K562 (cell line): ENCODE measurements around the gene GCC1. TPM values are rescaled to one million over a fixed set of nuclear protein-coding genes. Genes with fewer than 3 reads are reported as not detected.

Experiments used
- BRCA1 ChIP-seq, 2 experiments: fragments of 450-650 bp in 1 of 2; sonication (generic) in 1 of 2; formaldehyde crosslinking in 1 of 2; IDR thresholded peaks; 2 replicates each; pipeline versions ENCODE4 v1.5.0 to v1.6.1; 2017 to 2020; ENCODE audit warnings: mild to moderate bottlenecking in 1 of 2, missing genetic modification reagents in 1 of 2
- EHMT2 ChIP-seq: fragments of 450-650 bp; IDR thresholded peaks from 2 replicates; pipeline ENCODE4 v1.6.1; 2018; ENCODE audit warnings: antibody characterized with exemption
- HDAC2 ChIP-seq: fragments of 450-650 bp; IDR thresholded peaks from 2 replicates; pipeline ENCODE4 v1.6.1; 2016; ENCODE audit warnings: mild to moderate bottlenecking
- KHSRP ChIP-seq: fragments of 450-650 bp; IDR thresholded peaks from 2 replicates; pipeline ENCODE4 v1.6.1; 2017
- ZFP30 ChIP-seq: fragments of 250-450 bp; sonication (Bioruptor Pico); IDR thresholded peaks from 2 replicates; pipeline ENCODE4 v1.8.0; 2022; ENCODE audit warnings: moderate library complexity, mild to moderate bottlenecking, inconsistent platforms, borderline replicate concordance
- polyA plus RNA-seq, 8 experiments: library from polyadenylated mRNA; depleted of rRNA in 4 of 8; stranded (reverse) in 5 of 8; unstranded in 3 of 8; fragments of >200 nt; fragmentation: Nextera tagmentation in 2 of 8; fragmentation: Illumina TruSeq in 1 of 8; extraction: Ambion mirVana in 2 of 8; extraction: Trizol in 1 of 8; gene quantifications; 2 replicates each; pipeline versions ENCODE4 v1.2.1 to v1.2.3, GENCODE V29; 2011 to 2014; ENCODE audit warnings: inconsistent platforms in 1 of 8, missing spikeins in 1 of 8
- total RNA-seq, 7 experiments: library from RNA; depleted of rRNA in 6 of 7; stranded (reverse); fragments of >200 nt in 6 of 7; fragmentation: Illumina TruSeq in 2 of 7; extraction: Trizol in 2 of 7; gene quantifications; 2 replicates each; pipeline versions ENCODE4 v1.2.1 to v1.2.3, GENCODE V29; 2011 to 2021; ENCODE audit warnings: low replicate concordance in 1 of 7
- TF ChIP-seq, protein P1 (sequence below), 2 experiments: fragments of 450-650 bp; IDR thresholded peaks; 2 replicates each; pipeline ENCODE4 v1.6.1; 2016; ENCODE audit warnings: mild to moderate bottlenecking in 2 of 2, borderline replicate concordance in 1 of 2, low read depth in 1 of 2, moderate library complexity in 1 of 2
- TF ChIP-seq, protein P2 (sequence below), 3 experiments: fragments of 200-800 bp in 1 of 3; fragments of 250-450 bp in 1 of 3; fragments of 450-650 bp in 1 of 3; sonication (Bioruptor Pico) in 1 of 3; sonication (Bioruptor generic) in 1 of 3; formaldehyde crosslinking in 1 of 3; IDR thresholded peaks; 2 replicates each; pipeline versions ENCODE4 v1.6.1 to v1.8.0; 2016 to 2022; ENCODE audit warnings: mild to moderate bottlenecking in 2 of 3, missing genetic modification characterization in 2 of 3, missing compliant biosample characterization in 1 of 3, moderate library complexity in 1 of 3
- TF ChIP-seq, protein P3 (sequence below), 3 experiments: IDR thresholded peaks in 2 of 3; conservative IDR thresholded peaks in 1 of 3; 2 replicates each; pipeline ENCODE4 v1.5.1; 2011 to 2012; ENCODE audit warnings: low read length in 3 of 3, mild to moderate bottlenecking in 3 of 3, control low read depth in 2 of 3, improper control_type of control experiment in 1 of 3, inconsistent platforms in 1 of 3, low read depth in 1 of 3, mixed read lengths in 1 of 3, moderate library complexity in 1 of 3; ENCODE audit not compliant: insufficient read depth in 2 of 3

GCC1 gene
- total and polyA plus RNA-seq, 9 of the 15 experiments (the other 6 are each of a cell fraction or from before 2014, with no cell fraction given), result 1.9 to 19.8 (median 10.9) TPM

DNA sequence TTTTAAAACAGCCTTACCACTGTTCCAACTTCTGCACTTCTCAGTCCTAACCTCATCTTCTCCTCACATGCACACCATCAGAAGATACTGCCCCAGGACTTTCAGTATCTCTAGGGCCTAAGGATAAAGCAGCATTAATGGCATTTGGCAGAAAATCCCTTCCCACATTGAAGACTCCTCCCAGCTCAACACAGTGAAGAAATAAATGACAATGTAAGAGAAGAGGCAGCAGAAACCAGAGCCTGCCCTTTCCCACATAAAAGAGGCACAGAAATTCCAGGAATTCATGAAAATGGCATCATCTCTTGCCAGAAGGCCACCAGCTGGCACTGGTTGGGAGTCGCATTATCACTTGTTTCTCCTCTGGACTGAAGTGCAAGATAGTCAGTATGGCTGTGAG is 3.7 kb downstream of the GCC1 start (continued):
- no peak for TF ChIP-seq ZFP30
- no peak for TF ChIP-seq HDAC2
- TF ChIP-seq BRCA1 (IDR thresholded peaks at IDR 0.05), result no peak
- no peak for TF ChIP-seq BRCA1 (CRISPR knock-in tag; IDR thresholded peaks at IDR 0.05)
- TF ChIP-seq, protein P1, sequence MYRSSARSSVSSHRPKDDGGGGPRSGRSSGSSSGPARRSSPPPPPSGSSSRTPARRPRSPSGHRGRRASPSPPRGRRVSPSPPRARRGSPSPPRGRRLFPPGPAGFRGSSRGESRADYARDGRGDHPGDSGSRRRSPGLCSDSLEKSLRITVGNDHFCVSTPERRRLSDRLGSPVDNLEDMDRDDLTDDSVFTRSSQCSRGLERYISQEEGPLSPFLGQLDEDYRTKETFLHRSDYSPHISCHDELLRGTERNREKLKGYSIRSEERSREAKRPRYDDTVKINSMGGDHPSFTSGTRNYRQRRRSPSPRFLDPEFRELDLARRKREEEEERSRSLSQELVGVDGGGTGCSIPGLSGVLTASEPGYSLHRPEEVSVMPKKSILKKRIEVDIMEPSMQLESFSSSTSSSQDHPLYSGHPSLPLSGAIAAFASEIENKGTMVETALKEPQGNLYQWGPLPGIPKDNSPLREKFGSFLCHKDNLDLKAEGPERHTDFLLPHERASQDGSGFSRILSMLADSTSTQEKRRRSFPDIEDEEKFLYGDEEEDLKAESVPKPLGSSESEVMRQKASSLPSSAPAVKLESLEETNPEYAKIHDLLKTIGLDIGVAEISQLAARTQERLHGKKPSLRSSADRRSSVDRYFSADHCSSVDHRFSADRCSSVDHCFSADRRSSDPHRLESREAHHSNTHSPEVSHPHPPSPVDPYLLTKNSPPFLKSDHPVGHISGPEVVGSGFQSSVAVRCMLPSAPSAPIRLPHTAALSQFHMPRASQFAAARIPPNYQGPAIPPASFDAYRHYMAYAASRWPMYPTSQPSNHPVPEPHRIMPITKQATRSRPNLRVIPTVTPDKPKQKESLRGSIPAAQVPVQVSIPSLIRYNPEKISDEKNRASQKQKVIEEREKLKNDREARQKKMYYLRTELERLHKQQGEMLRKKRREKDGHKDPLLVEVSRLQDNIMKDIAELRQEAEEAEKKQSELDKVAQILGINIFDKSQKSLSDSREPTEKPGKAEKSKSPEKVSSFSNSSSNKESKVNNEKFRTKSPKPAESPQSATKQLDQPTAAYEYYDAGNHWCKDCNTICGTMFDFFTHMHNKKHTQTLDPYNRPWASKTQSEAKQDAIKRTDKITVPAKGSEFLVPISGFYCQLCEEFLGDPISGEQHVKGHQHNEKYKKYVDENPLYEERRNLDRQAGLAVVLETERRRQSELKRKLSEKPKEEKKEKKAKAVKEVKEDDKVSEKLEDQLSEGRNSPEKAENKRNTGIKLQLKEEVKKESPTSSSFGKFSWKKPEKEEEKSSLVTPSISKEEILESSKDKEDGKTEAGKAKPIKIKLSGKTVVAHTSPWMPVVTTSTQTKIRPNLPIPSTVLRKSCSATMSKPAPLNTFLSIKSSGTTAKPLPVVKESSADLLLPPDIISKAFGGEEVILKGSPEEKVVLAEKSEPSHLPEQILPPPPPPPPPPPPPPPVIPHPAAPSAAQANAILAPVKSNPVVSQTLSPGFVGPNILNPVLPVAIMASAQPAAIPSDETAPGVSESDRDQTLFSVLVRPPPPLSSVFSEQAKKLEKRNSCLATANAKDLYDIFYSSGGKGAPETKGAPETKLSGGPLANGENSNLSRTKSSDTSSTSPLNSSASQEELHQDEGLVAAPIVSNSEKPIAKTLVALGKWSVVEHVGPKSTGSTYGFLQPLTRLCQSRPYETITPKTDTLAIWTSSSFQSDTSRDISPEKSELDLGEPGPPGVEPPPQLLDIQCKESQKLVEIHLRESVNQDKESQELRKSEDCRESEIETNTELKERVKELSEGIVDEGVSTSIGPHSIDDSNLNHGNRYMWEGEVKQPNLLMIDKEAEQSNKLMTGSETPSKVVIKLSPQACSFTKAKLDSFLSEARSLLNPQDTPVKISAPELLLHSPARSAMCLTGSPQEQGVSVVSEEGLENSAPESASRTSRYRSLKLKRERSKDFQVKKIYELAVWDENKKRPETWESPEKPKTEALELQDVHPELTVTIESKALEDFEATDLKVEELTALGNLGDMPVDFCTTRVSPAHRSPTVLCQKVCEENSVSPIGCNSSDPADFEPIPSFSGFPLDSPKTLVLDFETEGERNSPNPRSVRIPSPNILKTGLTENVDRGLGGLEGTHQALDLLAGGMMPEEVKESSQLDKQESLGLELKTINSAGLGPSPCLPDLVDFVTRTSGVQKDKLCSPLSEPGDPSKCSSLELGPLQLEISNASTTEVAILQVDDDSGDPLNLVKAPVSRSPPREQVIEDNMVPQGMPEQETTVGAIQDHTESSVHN (IDR thresholded peaks at IDR 0.05; ENCODE audit: borderline replicate concordance in 1 of 2, low read depth in 1 of 2), result no peak
- TF ChIP-seq, protein P2, sequence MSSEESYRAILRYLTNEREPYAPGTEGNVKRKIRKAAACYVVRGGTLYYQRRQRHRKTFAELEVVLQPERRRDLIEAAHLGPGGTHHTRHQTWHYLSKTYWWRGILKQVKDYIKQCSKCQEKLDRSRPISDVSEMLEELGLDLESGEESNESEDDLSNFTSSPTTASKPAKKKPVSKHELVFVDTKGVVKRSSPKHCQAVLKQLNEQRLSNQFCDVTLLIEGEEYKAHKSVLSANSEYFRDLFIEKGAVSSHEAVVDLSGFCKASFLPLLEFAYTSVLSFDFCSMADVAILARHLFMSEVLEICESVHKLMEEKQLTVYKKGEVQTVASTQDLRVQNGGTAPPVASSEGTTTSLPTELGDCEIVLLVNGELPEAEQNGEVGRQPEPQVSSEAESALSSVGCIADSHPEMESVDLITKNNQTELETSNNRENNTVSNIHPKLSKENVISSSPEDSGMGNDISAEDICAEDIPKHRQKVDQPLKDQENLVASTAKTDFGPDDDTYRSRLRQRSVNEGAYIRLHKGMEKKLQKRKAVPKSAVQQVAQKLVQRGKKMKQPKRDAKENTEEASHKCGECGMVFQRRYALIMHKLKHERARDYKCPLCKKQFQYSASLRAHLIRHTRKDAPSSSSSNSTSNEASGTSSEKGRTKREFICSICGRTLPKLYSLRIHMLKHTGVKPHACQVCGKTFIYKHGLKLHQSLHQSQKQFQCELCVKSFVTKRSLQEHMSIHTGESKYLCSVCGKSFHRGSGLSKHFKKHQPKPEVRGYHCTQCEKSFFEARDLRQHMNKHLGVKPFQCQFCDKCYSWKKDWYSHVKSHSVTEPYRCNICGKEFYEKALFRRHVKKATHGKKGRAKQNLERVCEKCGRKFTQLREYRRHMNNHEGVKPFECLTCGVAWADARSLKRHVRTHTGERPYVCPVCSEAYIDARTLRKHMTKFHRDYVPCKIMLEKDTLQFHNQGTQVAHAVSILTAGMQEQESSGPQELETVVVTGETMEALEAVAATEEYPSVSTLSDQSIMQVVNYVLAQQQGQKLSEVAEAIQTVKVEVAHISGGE (CRISPR knock-in tag; IDR thresholded peaks at IDR 0.05), result no peak
- TF ChIP-seq, protein P3, sequence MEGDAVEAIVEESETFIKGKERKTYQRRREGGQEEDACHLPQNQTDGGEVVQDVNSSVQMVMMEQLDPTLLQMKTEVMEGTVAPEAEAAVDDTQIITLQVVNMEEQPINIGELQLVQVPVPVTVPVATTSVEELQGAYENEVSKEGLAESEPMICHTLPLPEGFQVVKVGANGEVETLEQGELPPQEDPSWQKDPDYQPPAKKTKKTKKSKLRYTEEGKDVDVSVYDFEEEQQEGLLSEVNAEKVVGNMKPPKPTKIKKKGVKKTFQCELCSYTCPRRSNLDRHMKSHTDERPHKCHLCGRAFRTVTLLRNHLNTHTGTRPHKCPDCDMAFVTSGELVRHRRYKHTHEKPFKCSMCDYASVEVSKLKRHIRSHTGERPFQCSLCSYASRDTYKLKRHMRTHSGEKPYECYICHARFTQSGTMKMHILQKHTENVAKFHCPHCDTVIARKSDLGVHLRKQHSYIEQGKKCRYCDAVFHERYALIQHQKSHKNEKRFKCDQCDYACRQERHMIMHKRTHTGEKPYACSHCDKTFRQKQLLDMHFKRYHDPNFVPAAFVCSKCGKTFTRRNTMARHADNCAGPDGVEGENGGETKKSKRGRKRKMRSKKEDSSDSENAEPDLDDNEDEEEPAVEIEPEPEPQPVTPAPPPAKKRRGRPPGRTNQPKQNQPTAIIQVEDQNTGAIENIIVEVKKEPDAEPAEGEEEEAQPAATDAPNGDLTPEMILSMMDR (IDR thresholded peaks at IDR 0.05 in 2 of 3, conservative IDR thresholded peaks at IDR 0.05 in 1 of 3; ENCODE audit: insufficient read depth in 2 of 3, low read depth in 1 of 3, low read length in 3 of 3), result no peak
- no peak for TF ChIP-seq EHMT2
- no peak for TF ChIP-seq KHSRP
